Measurements from ENCODE around the gene SPEM2.

DNA sequence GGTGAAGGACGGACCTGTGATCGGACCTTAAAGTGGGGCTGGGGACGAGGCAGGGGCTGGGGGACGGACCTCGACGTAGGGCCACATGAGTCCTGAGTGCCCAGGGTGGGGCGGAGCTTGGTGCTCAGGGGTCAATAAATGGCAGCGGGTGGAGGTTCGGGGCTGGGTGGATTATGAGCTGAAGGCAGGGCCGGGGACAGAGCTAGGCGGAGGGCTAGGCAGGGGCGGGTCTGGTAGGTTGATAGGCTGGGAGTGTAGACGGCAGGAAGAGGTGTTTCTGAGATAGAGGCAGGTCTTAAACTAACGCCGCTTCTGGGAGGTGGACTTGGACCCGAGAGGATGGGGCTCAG, 20.2 kb downstream of the SPEM2 start:
- TF ChIP-seq TAF1 (IDR thresholded peaks at IDR 0.05; ENCODE audit: borderline replicate concordance, low read depth, low read length) (no peak), EP300 (IDR thresholded peaks at IDR 0.05; ENCODE audit: borderline replicate concordance in 1 of 2, low read depth in 1 of 2, low read length in 1 of 2) (no peak), SIN3A (IDR thresholded peaks at IDR 0.05; ENCODE audit: borderline replicate concordance, low read depth, low read length) (no peak), FOXM1 (IDR thresholded peaks at IDR 0.05; ENCODE audit: low read depth) (no peak), MXI1 (IDR thresholded peaks at IDR 0.05; ENCODE audit: low read depth, low read length) (no peak), POLR2AphosphoS5 (IDR thresholded peaks at IDR 0.05; ENCODE audit: low read depth, low read length) (no peak), TCF12 (IDR thresholded peaks at IDR 0.05) (no peak), RFX5 (IDR thresholded peaks at IDR 0.05; ENCODE audit: low read length) (no peak), RXRA (IDR thresholded peaks at IDR 0.05; ENCODE audit: borderline replicate concordance, low read depth) (no peak), FOSL2 (IDR thresholded peaks at IDR 0.05; ENCODE audit: borderline replicate concordance, low read depth) (no peak)
- TF ChIP-seq, protein P1, sequence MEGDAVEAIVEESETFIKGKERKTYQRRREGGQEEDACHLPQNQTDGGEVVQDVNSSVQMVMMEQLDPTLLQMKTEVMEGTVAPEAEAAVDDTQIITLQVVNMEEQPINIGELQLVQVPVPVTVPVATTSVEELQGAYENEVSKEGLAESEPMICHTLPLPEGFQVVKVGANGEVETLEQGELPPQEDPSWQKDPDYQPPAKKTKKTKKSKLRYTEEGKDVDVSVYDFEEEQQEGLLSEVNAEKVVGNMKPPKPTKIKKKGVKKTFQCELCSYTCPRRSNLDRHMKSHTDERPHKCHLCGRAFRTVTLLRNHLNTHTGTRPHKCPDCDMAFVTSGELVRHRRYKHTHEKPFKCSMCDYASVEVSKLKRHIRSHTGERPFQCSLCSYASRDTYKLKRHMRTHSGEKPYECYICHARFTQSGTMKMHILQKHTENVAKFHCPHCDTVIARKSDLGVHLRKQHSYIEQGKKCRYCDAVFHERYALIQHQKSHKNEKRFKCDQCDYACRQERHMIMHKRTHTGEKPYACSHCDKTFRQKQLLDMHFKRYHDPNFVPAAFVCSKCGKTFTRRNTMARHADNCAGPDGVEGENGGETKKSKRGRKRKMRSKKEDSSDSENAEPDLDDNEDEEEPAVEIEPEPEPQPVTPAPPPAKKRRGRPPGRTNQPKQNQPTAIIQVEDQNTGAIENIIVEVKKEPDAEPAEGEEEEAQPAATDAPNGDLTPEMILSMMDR (IDR thresholded peaks at IDR 0.05), result no peak
- TF ChIP-seq, protein P2, sequence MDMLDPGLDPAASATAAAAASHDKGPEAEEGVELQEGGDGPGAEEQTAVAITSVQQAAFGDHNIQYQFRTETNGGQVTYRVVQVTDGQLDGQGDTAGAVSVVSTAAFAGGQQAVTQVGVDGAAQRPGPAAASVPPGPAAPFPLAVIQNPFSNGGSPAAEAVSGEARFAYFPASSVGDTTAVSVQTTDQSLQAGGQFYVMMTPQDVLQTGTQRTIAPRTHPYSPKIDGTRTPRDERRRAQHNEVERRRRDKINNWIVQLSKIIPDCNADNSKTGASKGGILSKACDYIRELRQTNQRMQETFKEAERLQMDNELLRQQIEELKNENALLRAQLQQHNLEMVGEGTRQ (IDR thresholded peaks at IDR 0.05; ENCODE audit: borderline replicate concordance, low read depth, low read length), result no peak
- TF ChIP-seq, protein P3, sequence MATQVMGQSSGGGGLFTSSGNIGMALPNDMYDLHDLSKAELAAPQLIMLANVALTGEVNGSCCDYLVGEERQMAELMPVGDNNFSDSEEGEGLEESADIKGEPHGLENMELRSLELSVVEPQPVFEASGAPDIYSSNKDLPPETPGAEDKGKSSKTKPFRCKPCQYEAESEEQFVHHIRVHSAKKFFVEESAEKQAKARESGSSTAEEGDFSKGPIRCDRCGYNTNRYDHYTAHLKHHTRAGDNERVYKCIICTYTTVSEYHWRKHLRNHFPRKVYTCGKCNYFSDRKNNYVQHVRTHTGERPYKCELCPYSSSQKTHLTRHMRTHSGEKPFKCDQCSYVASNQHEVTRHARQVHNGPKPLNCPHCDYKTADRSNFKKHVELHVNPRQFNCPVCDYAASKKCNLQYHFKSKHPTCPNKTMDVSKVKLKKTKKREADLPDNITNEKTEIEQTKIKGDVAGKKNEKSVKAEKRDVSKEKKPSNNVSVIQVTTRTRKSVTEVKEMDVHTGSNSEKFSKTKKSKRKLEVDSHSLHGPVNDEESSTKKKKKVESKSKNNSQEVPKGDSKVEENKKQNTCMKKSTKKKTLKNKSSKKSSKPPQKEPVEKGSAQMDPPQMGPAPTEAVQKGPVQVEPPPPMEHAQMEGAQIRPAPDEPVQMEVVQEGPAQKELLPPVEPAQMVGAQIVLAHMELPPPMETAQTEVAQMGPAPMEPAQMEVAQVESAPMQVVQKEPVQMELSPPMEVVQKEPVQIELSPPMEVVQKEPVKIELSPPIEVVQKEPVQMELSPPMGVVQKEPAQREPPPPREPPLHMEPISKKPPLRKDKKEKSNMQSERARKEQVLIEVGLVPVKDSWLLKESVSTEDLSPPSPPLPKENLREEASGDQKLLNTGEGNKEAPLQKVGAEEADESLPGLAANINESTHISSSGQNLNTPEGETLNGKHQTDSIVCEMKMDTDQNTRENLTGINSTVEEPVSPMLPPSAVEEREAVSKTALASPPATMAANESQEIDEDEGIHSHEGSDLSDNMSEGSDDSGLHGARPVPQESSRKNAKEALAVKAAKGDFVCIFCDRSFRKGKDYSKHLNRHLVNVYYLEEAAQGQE (IDR thresholded peaks at IDR 0.05; ENCODE audit: low read depth, low read length), result no peak
